Spleen (tissue), 7 donors: ENCODE results near the gene INSM1.

Experiments used
- POLR2A ChIP-seq, 3 donors: fragments of 450-650 bp; IDR thresholded peaks; one replicate each; pipeline ENCODE4 v1.5.1; 2017; ENCODE audit warnings: antibody characterized with exemption in 3 of 3, mild to moderate bottlenecking in 1 of 3
- TF ChIP-seq, protein P1 (sequence below), 11 experiments: fragments of 200-600 bp in 7 of 11; fragments of 450-650 bp in 4 of 11; sonication (generic) in 4 of 11; IDR thresholded peaks in 8 of 11; conservative IDR thresholded peaks in 3 of 11; 1 replicate in 7 of 11; 2 replicates in 4 of 11; pipeline versions ENCODE4 v1.4.0 to v1.8.0; 2016 to 2021; ENCODE audit warnings: antibody characterized with exemption in 11 of 11, inconsistent platforms in 4 of 11, mild to moderate bottlenecking in 1 of 11
- donor health status: DM: no; HTN: no; CAD: no; lungs with moderate emphysema.
- donor health status: DM: no; HTN: no; CAD: no.
- donor health status: DM: no; HTN: no; CAD: no.

DNA sequence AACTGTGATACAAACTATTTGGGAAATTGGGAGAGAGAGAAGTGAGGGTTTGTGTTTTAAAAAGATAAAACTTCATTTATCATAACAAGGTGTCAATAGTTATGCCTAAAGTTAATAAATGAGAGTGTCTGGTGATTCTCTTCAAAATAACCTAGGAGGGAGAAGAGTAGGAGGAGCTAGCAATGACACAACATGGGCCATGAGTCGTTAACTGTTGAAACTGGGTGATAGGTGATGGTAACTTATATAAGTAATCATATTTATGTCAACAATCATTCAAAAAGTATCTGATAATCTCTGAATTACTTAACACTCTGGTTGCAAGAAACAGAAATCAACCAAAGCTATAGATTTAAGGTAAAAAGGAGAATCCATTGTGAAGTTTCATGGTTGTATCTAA is 46.8 kb upstream of the INSM1 start:
- no peak for TF ChIP-seq POLR2A (IDR thresholded peaks at IDR 0.05)
- TF ChIP-seq, protein P1, sequence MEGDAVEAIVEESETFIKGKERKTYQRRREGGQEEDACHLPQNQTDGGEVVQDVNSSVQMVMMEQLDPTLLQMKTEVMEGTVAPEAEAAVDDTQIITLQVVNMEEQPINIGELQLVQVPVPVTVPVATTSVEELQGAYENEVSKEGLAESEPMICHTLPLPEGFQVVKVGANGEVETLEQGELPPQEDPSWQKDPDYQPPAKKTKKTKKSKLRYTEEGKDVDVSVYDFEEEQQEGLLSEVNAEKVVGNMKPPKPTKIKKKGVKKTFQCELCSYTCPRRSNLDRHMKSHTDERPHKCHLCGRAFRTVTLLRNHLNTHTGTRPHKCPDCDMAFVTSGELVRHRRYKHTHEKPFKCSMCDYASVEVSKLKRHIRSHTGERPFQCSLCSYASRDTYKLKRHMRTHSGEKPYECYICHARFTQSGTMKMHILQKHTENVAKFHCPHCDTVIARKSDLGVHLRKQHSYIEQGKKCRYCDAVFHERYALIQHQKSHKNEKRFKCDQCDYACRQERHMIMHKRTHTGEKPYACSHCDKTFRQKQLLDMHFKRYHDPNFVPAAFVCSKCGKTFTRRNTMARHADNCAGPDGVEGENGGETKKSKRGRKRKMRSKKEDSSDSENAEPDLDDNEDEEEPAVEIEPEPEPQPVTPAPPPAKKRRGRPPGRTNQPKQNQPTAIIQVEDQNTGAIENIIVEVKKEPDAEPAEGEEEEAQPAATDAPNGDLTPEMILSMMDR (IDR thresholded peaks at IDR 0.05 in 8 of 11, conservative IDR thresholded peaks at IDR 0.05 in 3 of 11): no peak
